Trophoblast cell (in vitro differentiated cells and primary cell): ENCODE data around the gene ANO10. TPM values are rescaled to one million over a fixed set of nuclear protein-coding genes. Genes with fewer than 3 reads are reported as not detected.
"Not testable (repeated sequence)": the region's sequence is repeated elsewhere in the genome, so short reads cannot be mapped to it uniquely, and the experiment has no call there.

ENCODE experiments used
- DNase-seq, 2 donors: peaks; one replicate each; pipeline ENCODE4 v3.0.0-alpha.2; 2016
- H2AFZ ChIP-seq: 2 replicates; pipeline ENCODE4 v1.6.1; 2013; ENCODE audit warnings: low read length, moderate library complexity, mild to moderate bottlenecking; ENCODE audit not compliant: insufficient read depth, poor library complexity
- H2AK5ac ChIP-seq: 2 replicates; pipeline ENCODE4 v1.6.1; 2013; ENCODE audit warnings: mild to moderate bottlenecking, low read length
- H2BK120ac ChIP-seq: 2 replicates; pipeline ENCODE4 v1.6.1; 2013; ENCODE audit warnings: low read length, mild to moderate bottlenecking, moderate library complexity; ENCODE audit not compliant: insufficient read depth, poor library complexity
- H2BK12ac ChIP-seq: 2 replicates; pipeline ENCODE4 v1.6.1; 2013; ENCODE audit warnings: mild to moderate bottlenecking, low read length, moderate library complexity
- H2BK5ac ChIP-seq: 2 replicates; pipeline ENCODE4 v1.6.1; 2013; ENCODE audit warnings: low read length, low read depth, moderate library complexity, mild to moderate bottlenecking; ENCODE audit not compliant: poor library complexity
- H3K14ac ChIP-seq: 2 replicates; pipeline ENCODE4 v1.6.1; 2013; ENCODE audit warnings: mild to moderate bottlenecking, low read length
- H3K18ac ChIP-seq: 2 replicates; pipeline ENCODE4 v1.6.1; 2013; ENCODE audit warnings: mild to moderate bottlenecking, low read length
- H3K23ac ChIP-seq: 2 replicates; pipeline ENCODE4 v1.6.1; 2013; ENCODE audit warnings: low read length
- H3K27ac ChIP-seq: 2 replicates; pipeline ENCODE4 v1.5.1; 2013; ENCODE audit warnings: low read depth, mild to moderate bottlenecking, inconsistent platforms, low read length, moderate library complexity
- H3K27me3 ChIP-seq: 2 replicates; pipeline ENCODE4 v1.6.1; 2013; ENCODE audit warnings: inconsistent platforms, mild to moderate bottlenecking, low read length, moderate library complexity; ENCODE audit not compliant: insufficient read depth
- H3K36me3 ChIP-seq, 2 experiments: 1 replicate in 1 of 2; 2 replicates in 1 of 2; pipeline ENCODE4 v1.6.1; 2013; ENCODE audit warnings: low read length in 2 of 2, mild to moderate bottlenecking in 2 of 2, moderate library complexity in 1 of 2; ENCODE audit not compliant: insufficient read depth in 2 of 2, control insufficient read depth in 1 of 2
- H3K4ac ChIP-seq: 2 replicates; pipeline ENCODE4 v1.6.1; 2013; ENCODE audit warnings: low read depth, mild to moderate bottlenecking, low read length, moderate library complexity
- H3K4me1 ChIP-seq, 2 experiments: 1 replicate in 1 of 2; 2 replicates in 1 of 2; pipeline ENCODE4 v1.6.1; 2013; ENCODE audit warnings: low read length in 2 of 2, mild to moderate bottlenecking in 2 of 2, moderate library complexity in 1 of 2; ENCODE audit not compliant: insufficient read depth in 2 of 2, control insufficient read depth in 1 of 2
- H3K4me2 ChIP-seq: 2 replicates; pipeline ENCODE4 v1.6.1; 2013; ENCODE audit warnings: inconsistent platforms, mild to moderate bottlenecking, low read length, moderate library complexity
- H3K4me3 ChIP-seq: 2 replicates; pipeline ENCODE4 v1.5.1; 2013; ENCODE audit warnings: mild to moderate bottlenecking, low read depth, low read length, inconsistent platforms
- H3K79me1 ChIP-seq: one replicate; pipeline ENCODE4 v1.6.1; 2013; ENCODE audit warnings: low read length
- H3K79me2 ChIP-seq: 2 replicates; pipeline ENCODE4 v1.6.1; 2013; ENCODE audit warnings: low read length, mild to moderate bottlenecking; ENCODE audit not compliant: control insufficient read depth, insufficient read depth, poor library complexity
- H3K9ac ChIP-seq: 2 replicates; pipeline ENCODE4 v1.6.1; 2013; ENCODE audit warnings: mild to moderate bottlenecking, low read length
- H3K9me3 ChIP-seq: 2 replicates; pipeline ENCODE4 v1.6.1; 2013; ENCODE audit warnings: low read depth, mild to moderate bottlenecking, control low read depth, inconsistent platforms, low read length; ENCODE audit not compliant: insufficient read depth
- H4K12ac ChIP-seq: 2 replicates; pipeline ENCODE4 v1.6.1; 2013; ENCODE audit warnings: low read depth, mild to moderate bottlenecking, low read length, moderate library complexity
- H4K8ac ChIP-seq: 2 replicates; pipeline ENCODE4 v1.6.1; 2013; ENCODE audit warnings: low read depth, mild to moderate bottlenecking, low read length, moderate library complexity
- H4K91ac ChIP-seq: one replicate; pipeline ENCODE4 v1.6.1; 2013; ENCODE audit warnings: low read depth, mild to moderate bottlenecking, low read length, moderate library complexity
- WGBS: extraction: QIAGEN DNeasy Blood & Tissue Kit; methylation state at CpG from one replicate; pipeline ENCODE4 v1.1.7; 2013; ENCODE audit warnings: missing lambda C conversion rate; ENCODE audit not compliant: insufficient read length, insufficient coverage; ENCODE audit errors: extremely low coverage; 5-methylcytosine and 5-hydroxymethylcytosine counted together
- polyA plus RNA-seq: library from polyadenylated mRNA; stranded (reverse); fragments of 200-250 nt; gene quantifications from 2 replicates; pipeline ENCODE4 v1.2.3, GENCODE V29; 2013

Gene ANO10, protein sequence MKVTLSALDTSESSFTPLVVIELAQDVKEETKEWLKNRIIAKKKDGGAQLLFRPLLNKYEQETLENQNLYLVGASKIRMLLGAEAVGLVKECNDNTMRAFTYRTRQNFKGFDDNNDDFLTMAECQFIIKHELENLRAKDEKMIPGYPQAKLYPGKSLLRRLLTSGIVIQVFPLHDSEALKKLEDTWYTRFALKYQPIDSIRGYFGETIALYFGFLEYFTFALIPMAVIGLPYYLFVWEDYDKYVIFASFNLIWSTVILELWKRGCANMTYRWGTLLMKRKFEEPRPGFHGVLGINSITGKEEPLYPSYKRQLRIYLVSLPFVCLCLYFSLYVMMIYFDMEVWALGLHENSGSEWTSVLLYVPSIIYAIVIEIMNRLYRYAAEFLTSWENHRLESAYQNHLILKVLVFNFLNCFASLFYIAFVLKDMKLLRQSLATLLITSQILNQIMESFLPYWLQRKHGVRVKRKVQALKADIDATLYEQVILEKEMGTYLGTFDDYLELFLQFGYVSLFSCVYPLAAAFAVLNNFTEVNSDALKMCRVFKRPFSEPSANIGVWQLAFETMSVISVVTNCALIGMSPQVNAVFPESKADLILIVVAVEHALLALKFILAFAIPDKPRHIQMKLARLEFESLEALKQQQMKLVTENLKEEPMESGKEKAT
- 54.7 and 55.4 TPM in 2 replicates for polyA plus RNA-seq

DNA sequence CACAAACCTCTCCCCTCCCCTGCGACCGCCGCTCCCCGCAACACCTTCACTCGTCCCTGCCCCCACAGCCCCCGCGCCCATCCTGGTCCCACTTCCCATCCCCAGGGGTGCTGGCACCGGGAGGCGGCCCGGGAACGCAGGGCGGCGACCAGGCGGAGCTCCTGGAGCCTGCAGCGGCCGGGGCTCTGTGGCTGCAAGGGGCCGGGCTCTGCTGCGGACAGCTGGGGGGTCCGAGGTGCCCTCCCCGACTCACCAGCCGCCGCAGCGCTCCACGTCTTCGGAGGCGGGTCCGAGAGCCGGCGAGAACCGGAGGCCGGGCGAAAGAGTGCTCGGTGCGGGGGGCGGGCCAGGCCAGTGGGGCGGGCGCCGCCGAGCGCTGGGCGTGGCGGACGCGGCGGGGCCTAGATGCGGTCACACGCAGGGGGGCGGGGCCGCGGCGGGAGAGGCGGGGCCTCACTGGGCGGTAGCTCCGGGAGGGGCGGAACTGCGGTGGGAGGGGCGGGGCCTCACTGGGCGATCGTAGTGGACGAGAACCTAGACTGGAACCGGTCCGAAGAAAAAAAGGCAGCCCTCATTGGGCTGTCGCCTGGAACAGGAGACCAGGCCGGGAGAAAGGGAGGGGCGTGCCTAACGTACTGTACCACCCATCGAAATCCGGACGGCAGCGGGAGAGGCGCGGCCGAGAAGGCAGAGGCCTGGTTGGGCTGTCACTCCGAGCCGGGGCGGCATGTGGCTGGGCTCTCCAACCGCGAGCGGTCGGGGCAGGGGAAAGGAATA is at the start of gene ANO10:
TSS of gene ANO10 (minus strand) at position 356 of the 777 bp plus-strand sequence. CDS start 16,159 bp downstream, outside the sequence.
- H3K4ac ChIP-seq: peak within 1 kb of the TSS; percentile 7
- H4K8ac ChIP-seq: peak within 1 kb of the TSS; percentile 73
- no peaks in the 10 kb centered on the region for H3K9me3 ChIP-seq
- peak within 1 kb of the TSS; percentile 50 for H3K9ac ChIP-seq
- no peak within 1 kb of the TSS for H3K23ac ChIP-seq
- peak within 1 kb of the TSS; percentile 54 for H2BK5ac ChIP-seq
- no peaks in the 10 kb centered on the region for H3K27me3 ChIP-seq
- peak; percentile 99 for DNase-seq
- H2BK12ac ChIP-seq: peak within 1 kb of the TSS; percentile 67
- H3K36me3 ChIP-seq: no peaks in the 10 kb centered on the region
- peak within 1 kb of the TSS; percentile 83 for H3K4me3 ChIP-seq
- peak within 1 kb of the TSS; percentile 77 for H2AFZ ChIP-seq
- peak within 1 kb of the TSS; percentile 74 for H3K14ac ChIP-seq
- peak within 1 kb of the TSS; percentile 75 for H3K4me2 ChIP-seq
- peaks cover 8% of the 10 kb centered on the region for H3K79me2 ChIP-seq
- peak within 1 kb of the TSS; percentile 82 for H2BK120ac ChIP-seq
- peaks cover 8% of the 10 kb centered on the region for H3K79me1 ChIP-seq
- peaks cover 2 to 3% of the 10 kb centered on the region in 2 experiments for H3K4me1 ChIP-seq
- H3K27ac ChIP-seq: peak within 1 kb of the TSS; percentile 74
- H4K91ac ChIP-seq: peak within 1 kb of the TSS; percentile 53
- no peak within 1 kb of the TSS for H2AK5ac ChIP-seq
- WGBS: no CpG with 5 or more reads among the region's 80 CpGs
- H4K12ac ChIP-seq: peak within 1 kb of the TSS; percentile 59
- peak within 1 kb of the TSS; percentile 33 for H3K18ac ChIP-seq

DNA sequence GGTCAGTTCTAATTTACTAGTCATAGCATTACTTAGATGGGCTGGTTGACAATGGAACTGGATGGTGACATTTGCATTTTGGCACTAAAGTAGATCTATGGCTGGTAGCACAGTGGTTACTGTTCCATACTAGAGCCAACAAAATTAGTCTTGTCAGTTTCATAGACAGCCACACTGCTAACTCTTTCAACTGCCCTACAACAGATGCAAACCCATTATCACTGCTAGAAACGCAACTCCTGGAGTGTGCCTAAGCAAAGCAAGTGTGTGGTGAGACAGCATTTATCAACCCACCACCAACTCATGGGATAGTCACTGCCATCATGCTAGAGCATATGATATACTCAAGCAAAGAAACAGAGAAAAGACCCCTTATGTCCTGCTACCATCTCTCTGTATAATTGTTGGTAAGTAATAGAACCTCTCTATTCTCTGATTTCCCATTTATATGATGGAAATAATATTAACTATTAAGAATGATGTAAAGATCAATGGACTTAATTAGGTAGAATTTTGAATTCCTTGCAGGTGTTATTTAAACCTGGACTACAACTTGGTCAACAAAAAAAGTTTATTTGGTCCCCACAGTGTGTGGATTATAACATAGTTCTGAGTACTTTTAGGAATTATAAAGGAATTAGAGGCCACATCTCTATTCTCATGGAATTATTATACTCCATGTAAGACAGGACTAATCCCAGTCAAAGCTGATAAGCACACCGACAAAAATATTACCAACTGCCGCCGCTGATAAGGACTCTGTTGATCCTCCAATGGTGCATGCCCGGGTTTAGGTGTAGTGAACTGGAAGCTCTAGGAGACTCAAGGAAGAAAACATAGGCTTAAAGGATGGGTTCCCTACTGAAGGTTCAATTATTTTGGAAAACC is 49.1 kb upstream of the ANO10 start:
- H2BK120ac ChIP-seq: no peak overlapping the region
- H3K36me3 ChIP-seq: no peaks in the 10 kb centered on the region
- H4K12ac ChIP-seq: no peak overlapping the region
- H2BK5ac ChIP-seq: no peak overlapping the region
- no peak overlapping the region for H3K4me2 ChIP-seq
- H2AFZ ChIP-seq: no peak overlapping the region
- no peaks in the 10 kb centered on the region for H3K27me3 ChIP-seq
- no peak overlapping the region for H3K4me3 ChIP-seq
- WGBS: no CpG with 5 or more reads among the region's 5 CpGs
- no peaks in the 10 kb centered on the region for H3K79me2 ChIP-seq
- H4K91ac ChIP-seq: no peak overlapping the region
- no peak overlapping the region for H3K4ac ChIP-seq
- H4K8ac ChIP-seq: no peak overlapping the region
- no peak overlapping the region for H2BK12ac ChIP-seq
- no peak overlapping the region for H2AK5ac ChIP-seq
- H3K27ac ChIP-seq: no peak overlapping the region
- no peaks in the 10 kb centered on the region for H3K9me3 ChIP-seq
- no peaks in the 10 kb centered on the region for H3K79me1 ChIP-seq
- H3K23ac ChIP-seq: no peak overlapping the region
- no peak overlapping the region for H3K9ac ChIP-seq
- H3K18ac ChIP-seq: no peak overlapping the region
- H3K4me1 ChIP-seq: no peaks in the 10 kb centered on the region
- no peak overlapping the region for H3K14ac ChIP-seq
- DNase-seq: no peak

DNA sequence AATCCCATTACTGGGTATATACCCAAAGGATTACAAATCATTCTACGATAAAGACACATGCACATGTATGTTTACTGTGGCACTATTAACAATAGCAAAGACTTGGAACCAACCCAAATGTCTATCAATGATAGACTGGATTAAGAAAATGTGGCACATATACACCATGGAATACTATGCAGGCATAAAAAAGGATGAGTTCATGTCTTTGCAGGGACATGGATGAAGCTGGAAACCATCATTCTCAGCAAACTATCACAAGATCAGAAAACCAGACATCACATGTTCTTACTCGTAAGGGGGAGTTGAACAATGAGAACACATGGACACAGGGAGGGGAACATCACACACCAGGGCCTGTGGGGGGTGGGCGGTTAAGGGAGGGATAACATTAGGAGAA is 43.2 kb upstream of the ANO10 start:
- H2BK5ac ChIP-seq, H2AFZ ChIP-seq, H2AK5ac ChIP-seq, H3K9me3 ChIP-seq, H4K91ac ChIP-seq, H3K14ac ChIP-seq, H3K27ac ChIP-seq, H3K36me3 ChIP-seq, H2BK12ac ChIP-seq, H3K4me3 ChIP-seq, H3K9ac ChIP-seq, DNase-seq, H4K8ac ChIP-seq, H3K4me2 ChIP-seq, H3K79me2 ChIP-seq, H3K23ac ChIP-seq, H3K4me1 ChIP-seq, H3K4ac ChIP-seq, H3K27me3 ChIP-seq, H4K12ac ChIP-seq, H2BK120ac ChIP-seq, H3K18ac ChIP-seq, H3K79me1 ChIP-seq: not testable (repeated sequence)
- no CpG with 5 or more reads among the region's 3 CpGs for WGBS

DNA sequence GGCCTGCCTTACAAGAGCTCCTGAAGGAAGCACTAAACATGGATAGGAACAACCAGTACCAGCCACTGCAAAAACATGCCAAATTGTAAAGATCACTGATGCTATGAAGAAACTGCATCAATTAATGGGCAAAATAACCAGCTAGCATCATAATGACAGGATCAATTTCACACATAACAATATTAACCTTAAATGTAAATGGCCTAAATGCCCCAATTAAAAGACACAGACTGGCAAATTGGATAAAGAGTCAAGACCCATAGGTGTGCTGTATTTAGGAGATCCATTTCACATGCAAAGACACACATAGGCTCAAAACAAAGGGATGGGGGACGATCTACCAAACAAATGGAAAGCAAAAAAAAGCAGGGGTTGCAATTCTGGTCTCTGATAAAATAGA is 39.6 kb upstream of the ANO10 start:
- not testable (repeated sequence) for H3K36me3 ChIP-seq, H3K4me1 ChIP-seq, H2BK120ac ChIP-seq, H2AK5ac ChIP-seq, H2BK5ac ChIP-seq, H3K79me1 ChIP-seq, H3K14ac ChIP-seq, H3K27ac ChIP-seq, H3K23ac ChIP-seq, H3K18ac ChIP-seq, H4K8ac ChIP-seq, H2AFZ ChIP-seq, H2BK12ac ChIP-seq, H3K4ac ChIP-seq, H4K12ac ChIP-seq, H3K27me3 ChIP-seq, DNase-seq, H3K79me2 ChIP-seq, H4K91ac ChIP-seq, H3K4me2 ChIP-seq, H3K4me3 ChIP-seq, H3K9me3 ChIP-seq, H3K9ac ChIP-seq
- WGBS: no CpG with 5 or more reads among the region's 1 CpG
